Measurements from ENCODE around the gene PDZRN3. TPM values are rescaled to one million over a fixed set of nuclear protein-coding genes. Genes with fewer than 3 reads are reported as not detected.
"Not testable (repeated sequence)": the region's sequence is repeated elsewhere in the genome, so short reads cannot be mapped to it uniquely, and the experiment has no call there.

The PDZRN3 gene
- total RNA-seq, 1 experiment from 2014 or later = 0.17 TPM

DNA sequence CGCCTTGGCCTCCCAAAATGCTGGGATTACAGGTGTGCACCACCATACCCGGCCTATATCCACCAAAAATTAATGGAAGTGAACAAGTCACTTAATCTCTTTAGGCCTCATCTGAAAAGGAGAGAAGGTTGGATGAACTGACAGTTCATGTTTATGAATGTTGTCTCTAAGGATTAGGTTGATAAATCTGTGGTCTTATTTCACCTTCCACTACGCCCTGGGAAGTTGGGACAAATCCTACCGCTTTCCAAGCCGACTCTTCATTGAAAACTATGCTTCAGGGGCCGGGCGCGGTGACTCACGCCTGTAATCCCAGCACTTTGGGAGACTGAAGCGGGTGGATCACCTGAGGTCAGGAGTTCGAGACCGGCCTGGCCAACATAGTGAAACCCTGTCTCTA, 59.4 kb downstream of the PDZRN3 start:
- H3K79me2 ChIP-seq (ENCODE audit: insufficient read depth, low read length); H3K27me3 ChIP-seq (ENCODE audit: insufficient read depth, low read length); H3K36me3 ChIP-seq (ENCODE audit: control insufficient read depth in 1 of 2, insufficient read depth in 2 of 2, low read length in 2 of 2); H3K4me1 ChIP-seq (ENCODE audit: control insufficient read depth in 1 of 2, insufficient read depth in 2 of 2, low read length in 2 of 2); DNase-seq (ENCODE audit: low read depth, low spot score); H3K27ac ChIP-seq (ENCODE audit: low read depth, low read length); H3K9ac ChIP-seq (ENCODE audit: low read length); H2AFZ ChIP-seq (ENCODE audit: low read depth, low read length, poor library complexity, severe bottlenecking); H3K4me2 ChIP-seq (ENCODE audit: low read length); ATAC-seq; H3K9me2 ChIP-seq (ENCODE audit: insufficient read depth); BruUV-seq (replicated peaks); H4K20me1 ChIP-seq (ENCODE audit: insufficient read depth); H3K9me3 ChIP-seq (ENCODE audit: control insufficient read depth in 1 of 2, insufficient read depth in 1 of 2, low read depth in 1 of 2, low read length in 2 of 2); intact Hi-C loops (cut with micrococcal nuclease); CTCF ChIA-PET; POLR2A ChIA-PET; RAD21 ChIA-PET (ENCODE audit: low non-redundant PET in 1 of 2, low total read pairs in 2 of 2, uncharacterized antibody in 2 of 2, unreplicated experiment in 2 of 2); H3K4me3 ChIP-seq (replicated peaks in 1 of 2; ENCODE audit: low read depth in 1 of 2, low read length in 2 of 2): not testable (repeated sequence)

GRCh38 chr3:73563896-73564582, 60.7 kb downstream of the PDZRN3 start:
- no TSS peak for BruUV-seq (replicated peaks)
- CTCF ChIA-PET = no interaction called here
- Histone ChIP-seq H3K4me1 (ENCODE audit: control insufficient read depth in 1 of 2, insufficient read depth in 2 of 2, low read length in 2 of 2) (no peaks in the 10 kb centered on the region), H3K27me3 (ENCODE audit: insufficient read depth, low read length) (no peaks in the 10 kb centered on the region), H3K9me3 (ENCODE audit: control insufficient read depth in 1 of 2, insufficient read depth in 1 of 2, low read depth in 1 of 2, low read length in 2 of 2) (no peaks in the 10 kb centered on the region), H4K20me1 (ENCODE audit: insufficient read depth) (no peaks in the 10 kb centered on the region), H3K4me3 (replicated peaks in 1 of 2; ENCODE audit: low read depth in 1 of 2, low read length in 2 of 2) (no peak overlapping the region), H3K36me3 (ENCODE audit: control insufficient read depth in 1 of 2, insufficient read depth in 2 of 2, low read length in 2 of 2) (no peaks in the 10 kb centered on the region), H2AFZ (ENCODE audit: low read depth, low read length, poor library complexity, severe bottlenecking) (no peak overlapping the region), H3K79me2 (ENCODE audit: insufficient read depth, low read length) (no peaks in the 10 kb centered on the region), H3K9ac (ENCODE audit: low read length) (no peak overlapping the region), H3K9me2 (ENCODE audit: insufficient read depth) (no peaks in the 10 kb centered on the region), H3K27ac (ENCODE audit: low read depth, low read length) (no peak overlapping the region), H3K4me2 (ENCODE audit: low read length) (no peak overlapping the region)
- RAD21 ChIA-PET (ENCODE audit: low non-redundant PET in 1 of 2, low total read pairs in 2 of 2, uncharacterized antibody in 2 of 2, unreplicated experiment in 2 of 2) = no interaction called here
- ATAC-seq (no peak), DNase-seq (ENCODE audit: low read depth, low spot score) (no peak)
- POLR2A ChIA-PET = no interaction called here
- intact Hi-C loops (cut with micrococcal nuclease) = no loop called here
- TF ChIP-seq RAD21 (IDR thresholded peaks at IDR 0.05; ENCODE audit: low read depth) (no peak), REST (IDR thresholded peaks at IDR 0.05; ENCODE audit: low read depth) (no peak), POLR2A (IDR thresholded peaks at IDR 0.05; ENCODE audit: borderline replicate concordance, extremely low read depth, insufficient read depth, insufficient read length) (no peak), SP1 (IDR thresholded peaks at IDR 0.05; ENCODE audit: low read depth) (no peak), ZFX (IDR thresholded peaks at IDR 0.05) (no peak), ZBTB33 (IDR thresholded peaks at IDR 0.05; ENCODE audit: extremely low read depth, insufficient replicate concordance, low read length) (no peak), EZH2 (IDR thresholded peaks at IDR 0.05) (no peak), ATF3 (IDR thresholded peaks at IDR 0.05) (no peak), EGR1 (IDR thresholded peaks at IDR 0.05; ENCODE audit: low read depth) (no peak), JUND (IDR thresholded peaks at IDR 0.05) (no peak), ZNF274 (IDR thresholded peaks at IDR 0.05; ENCODE audit: low read depth, low read length) (no peak), YY1 (IDR thresholded peaks at IDR 0.05; ENCODE audit: extremely low read depth, insufficient replicate concordance, low read depth, low read length) (no peak), CEBPB (IDR thresholded peaks at IDR 0.05; ENCODE audit: low read depth) (no peak)

Measured in HCT116 (cell line).